Activated CD8-positive, alpha-beta memory T cell treated with anti-CD3 and anti-CD28 coated beads, Interleukin-2, amount 10 ng/mL, durations not matched to agents 7 days and 5 days (primary cell): Measurements from ENCODE around the gene FGGY. TPM values are rescaled to one million over a fixed set of nuclear protein-coding genes. Genes with fewer than 3 reads are reported as not detected.

Experiments
- ATAC-seq: fragments of 150-1000 bp; cut with Tn5 transposase; one replicate; pipeline ENCODE4 v1.10.0; 2021; ENCODE audit warnings: moderate library complexity
- CTCF ChIA-PET: fragments of 350-600 bp; sonication (Branson Sonifier 250); formaldehyde crosslinking; loops from one replicate; lab custom pipeline; 2021; ENCODE audit warnings: antibody characterized with exemption; lab: Charles Lee
- DNase-seq: peaks from one replicate; pipeline ENCODE4 v3.0.0-alpha.2; 2020
- H3K27ac Mint-ChIP-seq: one replicate; pipeline ENCODE4 v1.8.0; 2021; ENCODE audit warnings: mild to moderate bottlenecking, mixed read lengths
- H3K27me3 Mint-ChIP-seq: one replicate; pipeline ENCODE4 v1.8.0; 2021; ENCODE audit warnings: mixed read lengths
- H3K36me3 Mint-ChIP-seq: one replicate; pipeline ENCODE4 v1.8.0; 2021; ENCODE audit warnings: mild to moderate bottlenecking, mixed read lengths
- H3K4me1 Mint-ChIP-seq: one replicate; pipeline ENCODE4 v1.8.0; 2021; ENCODE audit warnings: mixed read lengths
- H3K4me3 Mint-ChIP-seq: one replicate; pipeline ENCODE4 v1.8.0; 2021; ENCODE audit warnings: mild to moderate bottlenecking, moderate library complexity, mixed read lengths
- H3K9me3 Mint-ChIP-seq: one replicate; pipeline ENCODE4 v1.8.0; 2022; ENCODE audit warnings: low read depth, mixed read lengths
- total RNA-seq, 2 experiments: library from RNA; stranded (reverse); gene quantifications; one replicate each; pipeline ENCODE4 v1.2.3, GENCODE V29; 2021

Gene FGGY
- total RNA-seq, 2 experiments from 2014 or later: 15.8 to 16.7 TPM

- H3K36me3 Mint-ChIP-seq: peaks cover 3% of the 10 kb centered on the region
- H3K4me1 Mint-ChIP-seq: peaks cover 17% of the 10 kb centered on the region
- no peaks in the 10 kb centered on the region for H3K27me3 Mint-ChIP-seq
- H3K4me3 Mint-ChIP-seq: no peak overlapping the region
- no peak overlapping the region for H3K27ac Mint-ChIP-seq
- H3K9me3 Mint-ChIP-seq: peaks cover 2% of the 10 kb centered on the region
- ATAC-seq: no peak
- DNase-seq: no peak
- CTCF ChIA-PET: no interaction called here
These were observed 116.4 kb downstream of the FGGY start for GRCh38 chr1:59413327-59413720.

- Mint-ChIP-seq H3K27me3 (no peaks in the 10 kb centered on the region), H3K4me1 (peaks cover 17% of the 10 kb centered on the region), H3K4me3 (no peak overlapping the region), H3K27ac (no peak overlapping the region), H3K36me3 (peaks cover 2% of the 10 kb centered on the region), H3K9me3 (peaks cover 2% of the 10 kb centered on the region)
- no peak for ATAC-seq
- CTCF ChIA-PET: no interaction called here
- no peak for DNase-seq
These were observed 117.7 kb downstream of the FGGY start for GRCh38 chr1:59414406-59415133.

- CTCF ChIA-PET: no interaction called here
- DNase-seq: no peak
- H3K9me3 Mint-ChIP-seq: peaks cover 2% of the 10 kb centered on the region
These were observed 118.5 kb downstream of the FGGY start for GRCh38 chr1:59415286-59415850.

GRCh38 chr1:59415881-59416280 lies 119.0 kb downstream of the FGGY start:
- DNase-seq: no peak
- peaks cover 2% of the 10 kb centered on the region for H3K9me3 Mint-ChIP-seq
- H3K27me3 Mint-ChIP-seq: no peaks in the 10 kb centered on the region
- H3K4me3 Mint-ChIP-seq: no peak overlapping the region
- no peak for ATAC-seq
- H3K36me3 Mint-ChIP-seq: peaks cover 2% of the 10 kb centered on the region
- peaks cover 10% of the 10 kb centered on the region for H3K4me1 Mint-ChIP-seq
- CTCF ChIA-PET: no interaction called here
- no peak overlapping the region for H3K27ac Mint-ChIP-seq

More at GRCh38 chr1:59415286-59415850, 118.5 kb downstream of the FGGY start:
- ATAC-seq: no peak
- Mint-ChIP-seq H3K27ac (no peak overlapping the region), H3K4me1 (peaks cover 10% of the 10 kb centered on the region), H3K27me3 (no peaks in the 10 kb centered on the region), H3K36me3 (peaks cover 2% of the 10 kb centered on the region), H3K4me3 (no peak overlapping the region)

GRCh38 chr1:59417406-59417805 lies 120.5 kb downstream of the FGGY start:
- no peak overlapping the region for H3K27ac Mint-ChIP-seq
- ATAC-seq: no peak
- CTCF ChIA-PET: no interaction called here
- DNase-seq: no peak
- no peak overlapping the region for H3K4me3 Mint-ChIP-seq
- H3K9me3 Mint-ChIP-seq: peaks cover 2% of the 10 kb centered on the region
- peaks cover 2% of the 10 kb centered on the region for H3K36me3 Mint-ChIP-seq
- H3K27me3 Mint-ChIP-seq: no peaks in the 10 kb centered on the region
- peaks cover 10% of the 10 kb centered on the region for H3K4me1 Mint-ChIP-seq

GRCh38 chr1:59418363-59419144 lies 121.7 kb downstream of the FGGY start:
- H3K27ac Mint-ChIP-seq: no peak overlapping the region
- CTCF ChIA-PET: no interaction called here
- no peaks in the 10 kb centered on the region for H3K27me3 Mint-ChIP-seq
- H3K36me3 Mint-ChIP-seq: peaks cover 2% of the 10 kb centered on the region
- peaks cover 10% of the 10 kb centered on the region for H3K4me1 Mint-ChIP-seq
- H3K9me3 Mint-ChIP-seq: peaks cover 2% of the 10 kb centered on the region
- ATAC-seq (no peak), DNase-seq (no peak)
- no peak overlapping the region for H3K4me3 Mint-ChIP-seq

- CTCF ChIA-PET: no interaction called here
- H3K4me1 Mint-ChIP-seq: peaks cover 10% of the 10 kb centered on the region
These were observed 122.7 kb downstream of the FGGY start for GRCh38 chr1:59419361-59420140.

GRCh38 chr1:59421232-59421920 lies 124.5 kb downstream of the FGGY start:
- peaks cover 10% of the 10 kb centered on the region for H3K4me1 Mint-ChIP-seq
- CTCF ChIA-PET: no interaction called here
- ATAC-seq (no peak), DNase-seq (no peak)
- H3K27me3 Mint-ChIP-seq: no peaks in the 10 kb centered on the region
- no peak overlapping the region for H3K27ac Mint-ChIP-seq
- no peak overlapping the region for H3K4me3 Mint-ChIP-seq
- H3K36me3 Mint-ChIP-seq: peaks cover 2% of the 10 kb centered on the region
- H3K9me3 Mint-ChIP-seq: no peaks in the 10 kb centered on the region

More at GRCh38 chr1:59419361-59420140, 122.7 kb downstream of the FGGY start:
- ATAC-seq (no peak), DNase-seq (no peak)
- no peaks in the 10 kb centered on the region for H3K27me3 Mint-ChIP-seq
- H3K4me3 Mint-ChIP-seq: no peak overlapping the region
- peaks cover 2% of the 10 kb centered on the region for H3K36me3 Mint-ChIP-seq
- no peak overlapping the region for H3K27ac Mint-ChIP-seq
- H3K9me3 Mint-ChIP-seq: peaks cover 2% of the 10 kb centered on the region

GRCh38 chr1:59422921-59423575 lies 126.2 kb downstream of the FGGY start:
- CTCF ChIA-PET: no interaction called here
- no peak overlapping the region for H3K4me3 Mint-ChIP-seq
- no peaks in the 10 kb centered on the region for H3K9me3 Mint-ChIP-seq
- no peak for ATAC-seq
- H3K27ac Mint-ChIP-seq: no peak overlapping the region
- H3K27me3 Mint-ChIP-seq: no peaks in the 10 kb centered on the region
- no peak for DNase-seq
- H3K36me3 Mint-ChIP-seq: no peaks in the 10 kb centered on the region
- no peaks in the 10 kb centered on the region for H3K4me1 Mint-ChIP-seq

- Mint-ChIP-seq H3K27ac (no peak overlapping the region), H3K36me3 (no peaks in the 10 kb centered on the region), H3K4me3 (no peak overlapping the region), H3K27me3 (no peaks in the 10 kb centered on the region), H3K4me1 (peaks cover under 1% of the 10 kb centered on the region), H3K9me3 (no peaks in the 10 kb centered on the region)
- DNase-seq (no peak), ATAC-seq (no peak)
- CTCF ChIA-PET: no interaction called here
These were observed 130.3 kb downstream of the FGGY start for GRCh38 chr1:59427155-59427554.

GRCh38 chr1:59427784-59428183 lies 130.9 kb downstream of the FGGY start:
- CTCF ChIA-PET: no interaction called here
- DNase-seq (no peak), ATAC-seq (no peak)
- Mint-ChIP-seq H3K4me3 (no peak overlapping the region), H3K9me3 (no peaks in the 10 kb centered on the region), H3K27ac (no peak overlapping the region), H3K27me3 (no peaks in the 10 kb centered on the region), H3K36me3 (peaks cover 3% of the 10 kb centered on the region), H3K4me1 (peaks cover 7% of the 10 kb centered on the region)

GRCh38 chr1:59428828-59429227 lies 131.9 kb downstream of the FGGY start:
- no peak overlapping the region for H3K27ac Mint-ChIP-seq
- H3K27me3 Mint-ChIP-seq: no peaks in the 10 kb centered on the region
- H3K4me1 Mint-ChIP-seq: peaks cover 10% of the 10 kb centered on the region
- H3K36me3 Mint-ChIP-seq: peaks cover 3% of the 10 kb centered on the region
- DNase-seq (no peak), ATAC-seq (no peak)
- H3K9me3 Mint-ChIP-seq: no peaks in the 10 kb centered on the region
- H3K4me3 Mint-ChIP-seq: no peak overlapping the region
- CTCF ChIA-PET: no interaction called here
